Kidney (tissue), 14 donors: ENCODE data around the gene NALCN. TPM values are rescaled to one million over a fixed set of nuclear protein-coding genes. Genes with fewer than 3 reads are reported as not detected.
A peak's percentile ranks its signal among the peaks of the same experiment; 100 is the strongest.

Source experiments
- DNase-seq, 5 donors: peaks; one replicate each; pipeline ENCODE4 v3.0.0-alpha.2; 2013 to 2020
- FAIRE-seq: peaks from 2 replicates; lab custom pipeline; 2012; peaks lifted over from hg19 to GRCh38; lab: Jason Lieb, UNC
- H3K27ac ChIP-seq, 2 donors: one replicate each; pipeline ENCODE4 v1.7.0; 2013; ENCODE audit warnings: low read depth in 2 of 2, low read length in 2 of 2, inconsistent platforms in 1 of 2
- H3K27me3 ChIP-seq: one replicate; pipeline ENCODE4 v1.7.1; 2013; ENCODE audit warnings: low read length, inconsistent platforms; ENCODE audit not compliant: control insufficient read depth, insufficient read depth
- H3K36me3 ChIP-seq, 3 donors: one replicate each; pipeline versions ENCODE4 v1.7.0 to v1.7.1; 2013; ENCODE audit warnings: low read length in 3 of 3, control low read depth in 1 of 3, inconsistent platforms in 1 of 3; ENCODE audit not compliant: insufficient read depth in 3 of 3, control insufficient read depth in 2 of 3
- H3K4me1 ChIP-seq, 3 donors: one replicate each; pipeline versions ENCODE4 v1.7.0 to v1.7.1; 2013; ENCODE audit warnings: low read length in 3 of 3, inconsistent platforms in 1 of 3, low read depth in 1 of 3; ENCODE audit not compliant: control insufficient read depth in 2 of 3, insufficient read depth in 2 of 3
- H3K4me3 ChIP-seq, 3 donors: one replicate each; pipeline versions ENCODE4 v1.7.0 to v1.8.1; 2013; ENCODE audit warnings: low read length in 3 of 3, control low read depth in 1 of 3, inconsistent platforms in 1 of 3
- H3K9ac ChIP-seq, 3 donors: one replicate each; pipeline versions ENCODE4 v1.7.0 to v1.7.1; 2013; ENCODE audit warnings: low read length in 3 of 3, control low read depth in 1 of 3, inconsistent platforms in 1 of 3
- H3K9me3 ChIP-seq, 3 donors: one replicate each; pipeline versions ENCODE4 v1.7.0 to v1.7.1; 2013; ENCODE audit warnings: low read length in 3 of 3, control low read depth in 1 of 3, inconsistent platforms in 1 of 3; ENCODE audit not compliant: control insufficient read depth in 2 of 3, insufficient read depth in 1 of 3
- CTCF ChIP-seq: IDR thresholded peaks from 3 replicates; pipeline ENCODE4 v1.5.1; 2012; ENCODE audit warnings: mild to moderate bottlenecking, moderate library complexity, borderline replicate concordance; ENCODE audit not compliant: insufficient read depth; ENCODE audit errors: extremely low read depth
- intact Hi-C: fragments of 100-400 bp; cut with DNase I; formaldehyde crosslinking; loops from one replicate; pipeline ENCODE4 v1.11.1; 2022
- polyA plus RNA-seq: library from polyadenylated mRNA; stranded (reverse); fragments of 350-450 nt; fragmentation: Illumina TruSeq; extraction: RNeasy Lipid Tissue Mini Kit (QIAGEN cat#74804); gene quantifications from one replicate; pipeline ENCODE4 v1.2.3, GENCODE V29; 2014; ENCODE audit warnings: low read depth, low replicate concordance; ENCODE audit not compliant: insufficient read depth
- total RNA-seq: library from RNA; stranded (reverse); fragmentation: NEBNext Ultra II Directional; extraction: Animal tissue kit (Norgen Biotek cat#: 25700); gene quantifications from one replicate; pipeline ENCODE4 v1.2.1, GENCODE V29; 2021
- donor health status: control.
- donor health status: control.
- donor health status: control.
- donor health status: control.
- donor health status: control.
- donor health status: DM: yes; HTN: yes; CAD: no.
- donor health status: Normal renal cell carcinoma (clear cell type).

NALCN gene
- total and polyA plus RNA-seq, 2 donors from 2014 or later: 0.43 to 2.4 TPM

- Histone ChIP-seq H3K9ac (no peak overlapping the region), H3K4me3 (no peak overlapping the region), H3K27ac (no peak overlapping the region), H3K4me1 (no peaks in the 10 kb centered on the region), H3K36me3 (no peaks in the 10 kb centered on the region), H3K9me3 (no peaks in the 10 kb centered on the region), H3K27me3 (no peaks in the 10 kb centered on the region)
- no peak for TF ChIP-seq CTCF
- DNase-seq (no peak), FAIRE-seq (no peak)
- intact Hi-C loops: loop anchor here (10.0 kb wide), 1 partner anchor 615 kb away; no protein-coding TSS in a partner anchor
These were observed 276.1 kb downstream of the NALCN start for GRCh38 chr13:101140087-101140770.

- FAIRE-seq: no peak
- intact Hi-C loops: no loop called here
These were observed 277.2 kb downstream of the NALCN start for GRCh38 chr13:101139081-101139480.

GRCh38 chr13:101127741-101128353 lies 288.5 kb downstream of the NALCN start:
- Histone ChIP-seq H3K27ac (no peak overlapping the region), H3K4me1 (no peaks in the 10 kb centered on the region), H3K9ac (no peak overlapping the region), H3K36me3 (no peaks in the 10 kb centered on the region), H3K9me3 (no peaks in the 10 kb centered on the region), H3K27me3 (no peaks in the 10 kb centered on the region), H3K4me3 (no peak overlapping the region)
- intact Hi-C loops: no loop called here
- FAIRE-seq (peak; percentile 45), DNase-seq (peak in 3 of 5 donors; percentile 29 to 83 (median 57))
- peak; percentile 57 for TF ChIP-seq CTCF

More at GRCh38 chr13:101139081-101139480, 277.2 kb downstream of the NALCN start:
- Histone ChIP-seq H3K4me1 (no peaks in the 10 kb centered on the region), H3K27me3 (no peaks in the 10 kb centered on the region), H3K27ac (no peak overlapping the region), H3K9me3 (no peaks in the 10 kb centered on the region), H3K36me3 (no peaks in the 10 kb centered on the region), H3K4me3 (no peak overlapping the region), H3K9ac (no peak overlapping the region)
- TF ChIP-seq CTCF: no peak
- DNase-seq: peak in 1 of 5 donors; percentile 33
